Activated T-helper 2 cell treated with anti-CD3 and anti-CD28 coated beads, Interferon-gamma antibody, Interleukin-2, Interleukin-4, amounts not matched to agents 10 μg/mL and 5 μg/mL and 100 μg/mL, durations not matched to agents 14 hours and 24 hours and 36 hours (primary cell): ENCODE measurements around the gene NCAPD2. TPM values are rescaled to one million over a fixed set of nuclear protein-coding genes. Genes with fewer than 3 reads are reported as not detected.

Experiments
- DNase-seq: peaks from one replicate; pipeline ENCODE4 v3.0.0; 2021; ENCODE audit warnings: low spot score
- H3K27ac Mint-ChIP-seq: one replicate; pipeline ENCODE4 v1.8.0; 2021; ENCODE audit warnings: mixed read lengths
- H3K27me3 Mint-ChIP-seq: one replicate; pipeline ENCODE4 v1.8.0; 2021; ENCODE audit warnings: low read depth, mixed read lengths
- H3K36me3 Mint-ChIP-seq: one replicate; pipeline ENCODE4 v1.8.0; 2021; ENCODE audit warnings: low read depth, mixed read lengths
- H3K4me1 Mint-ChIP-seq: one replicate; pipeline ENCODE4 v1.8.0; 2021; ENCODE audit warnings: low read depth, mixed read lengths
- H3K4me3 Mint-ChIP-seq: one replicate; pipeline ENCODE4 v1.8.0; 2021; ENCODE audit warnings: low read depth, mild to moderate bottlenecking, moderate library complexity, mixed read lengths
- H3K9me3 Mint-ChIP-seq: one replicate; pipeline ENCODE4 v1.8.0; 2021; ENCODE audit warnings: mixed read lengths
- intact Hi-C: fragments of 100-400 bp; cut with micrococcal nuclease; formaldehyde crosslinking; loops from one replicate; pipeline ENCODE4 v1.15.1; 2023
- total RNA-seq: library from RNA; stranded (reverse); gene quantifications from 2 replicates; pipeline ENCODE4 v1.2.3, GENCODE V29; 2022

Gene NCAPD2
- total RNA-seq, 1 donor from 2014 or later = 114 TPM

DNA sequence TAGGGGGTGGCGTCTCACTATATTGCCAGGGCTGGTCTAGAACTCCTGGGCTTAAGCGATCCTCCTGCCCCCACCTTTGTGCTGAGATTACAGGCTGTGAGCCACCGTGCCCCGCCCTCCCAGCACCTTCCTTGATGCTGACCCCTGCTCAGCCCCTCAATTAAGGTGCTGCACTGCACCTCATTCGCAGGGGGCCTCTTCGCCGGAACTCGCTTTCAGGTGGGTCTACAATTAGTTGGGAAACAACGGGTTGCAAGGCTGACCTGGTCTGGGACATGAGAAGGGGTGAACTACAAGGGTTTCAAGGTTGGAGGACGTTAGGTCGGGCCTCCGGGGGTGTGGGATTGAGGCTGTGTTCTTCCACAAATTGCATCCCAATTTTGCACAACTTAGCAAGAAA, 75.4 kb downstream of the NCAPD2 start:
- H3K27me3 Mint-ChIP-seq = no peaks in the 10 kb centered on the region
- intact Hi-C loops = loop anchor here (5.0 kb wide), 2 partner anchors 118 to 283 kb away; partner anchors contain the start of genes CDCA3, USP5 and ZNF384

DNA sequence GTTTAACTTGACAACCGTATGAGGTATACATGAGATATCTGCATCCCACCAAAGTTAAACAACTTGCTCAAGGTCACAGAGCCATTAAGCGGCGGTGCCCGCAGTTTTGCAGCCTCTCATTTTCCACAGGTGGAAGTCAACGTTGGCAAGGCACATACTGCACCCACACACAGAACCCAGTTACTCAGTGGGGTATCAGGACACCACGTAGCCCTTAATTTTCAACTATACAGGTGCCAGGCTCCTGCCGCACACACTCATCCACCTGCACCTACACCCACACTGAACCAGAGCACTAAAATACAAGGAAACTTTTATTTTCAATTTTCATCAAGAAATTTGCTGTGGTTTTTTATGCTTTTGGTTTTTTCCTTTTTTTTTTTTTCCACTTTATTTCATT, 75.9 kb downstream of the NCAPD2 start:
- H3K9me3 Mint-ChIP-seq = no peaks in the 10 kb centered on the region
- peak overlapping the region; percentile 56 for H3K27ac Mint-ChIP-seq
- peak overlapping the region; percentile 67 for H3K4me3 Mint-ChIP-seq
- peaks cover 81% of the 10 kb centered on the region for H3K36me3 Mint-ChIP-seq
- peaks cover 24% of the 10 kb centered on the region for H3K4me1 Mint-ChIP-seq
- intact Hi-C loops = loop anchor here (5.0 kb wide), 2 partner anchors 118 to 283 kb away; partner anchors contain the start of genes CDCA3, USP5 and ZNF384
- DNase-seq = no peak
- H3K27me3 Mint-ChIP-seq = no peaks in the 10 kb centered on the region

More for the DNA sequence above, 75.4 kb downstream of the NCAPD2 start:
- no peak for DNase-seq
- peaks cover 81% of the 10 kb centered on the region for H3K36me3 Mint-ChIP-seq
- peaks cover 23% of the 10 kb centered on the region for H3K4me1 Mint-ChIP-seq
- peak overlapping the region; percentile 56 for H3K27ac Mint-ChIP-seq
- H3K9me3 Mint-ChIP-seq = no peaks in the 10 kb centered on the region
- H3K4me3 Mint-ChIP-seq = peak overlapping the region; percentile 67

DNA sequence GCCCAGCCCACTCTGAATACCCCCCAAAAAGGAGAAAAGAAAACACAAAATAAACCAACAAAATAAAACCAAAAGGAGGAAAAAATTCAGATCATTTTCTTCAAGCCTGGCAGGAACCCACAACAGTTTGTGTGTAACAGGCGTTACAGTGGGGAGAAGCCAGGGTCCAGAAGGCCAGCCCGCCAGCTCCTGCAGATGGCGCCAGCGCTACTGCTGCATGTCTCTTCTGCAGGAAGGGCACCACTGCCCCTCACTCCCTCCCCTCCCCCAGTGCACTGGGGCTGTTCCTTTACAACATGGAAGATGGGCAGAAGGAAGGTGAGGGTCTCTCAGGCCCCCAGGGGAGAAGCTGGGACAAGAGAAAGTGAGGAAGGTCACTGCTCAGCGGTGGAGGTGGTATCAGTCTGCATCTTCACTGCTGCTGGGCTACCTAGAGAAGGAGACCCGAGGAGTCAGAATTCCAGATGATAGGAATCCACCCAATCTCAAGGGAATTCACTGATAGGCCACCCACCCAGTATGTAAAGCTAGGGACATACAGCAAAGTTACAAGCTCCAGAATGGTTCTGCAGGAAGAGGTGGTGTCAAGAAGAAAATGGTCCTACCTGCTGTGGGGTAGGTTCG, 76.5 kb downstream of the NCAPD2 start:
- intact Hi-C loops = no loop called here
- peak; percentile 28 for DNase-seq
- Mint-ChIP-seq H3K36me3 (peaks cover 82% of the 10 kb centered on the region), H3K4me1 (peaks cover 24% of the 10 kb centered on the region), H3K4me3 (no peak overlapping the region), H3K27me3 (no peaks in the 10 kb centered on the region), H3K27ac (peak overlapping the region; percentile 37), H3K9me3 (no peaks in the 10 kb centered on the region)

DNA sequence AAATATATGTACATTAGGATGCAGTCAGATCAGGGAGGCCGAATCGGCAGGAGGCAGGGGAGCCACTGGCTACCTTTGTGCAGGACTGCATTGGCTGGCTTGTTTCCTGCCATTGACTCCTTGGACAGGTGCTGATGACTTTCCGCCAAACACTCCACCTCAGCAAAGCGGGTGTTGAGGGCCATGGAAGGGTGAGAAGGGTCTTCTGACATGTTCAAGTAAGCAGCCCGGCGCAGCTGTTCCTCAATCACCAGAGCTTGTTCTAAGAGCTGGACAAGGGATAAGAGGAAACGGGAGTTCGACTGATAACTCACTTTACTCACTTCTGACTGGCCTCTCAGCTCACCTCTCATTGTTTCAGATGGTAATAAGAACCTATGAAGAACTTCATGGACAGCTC, 79.1 kb downstream of the NCAPD2 start:
- no peak overlapping the region for H3K27ac Mint-ChIP-seq
- H3K4me3 Mint-ChIP-seq = no peak overlapping the region
- peaks cover 79% of the 10 kb centered on the region for H3K36me3 Mint-ChIP-seq
- no peak for DNase-seq
- no peaks in the 10 kb centered on the region for H3K9me3 Mint-ChIP-seq
- intact Hi-C loops = no loop called here
- H3K27me3 Mint-ChIP-seq = no peaks in the 10 kb centered on the region
- H3K4me1 Mint-ChIP-seq = peaks cover 22% of the 10 kb centered on the region

DNA sequence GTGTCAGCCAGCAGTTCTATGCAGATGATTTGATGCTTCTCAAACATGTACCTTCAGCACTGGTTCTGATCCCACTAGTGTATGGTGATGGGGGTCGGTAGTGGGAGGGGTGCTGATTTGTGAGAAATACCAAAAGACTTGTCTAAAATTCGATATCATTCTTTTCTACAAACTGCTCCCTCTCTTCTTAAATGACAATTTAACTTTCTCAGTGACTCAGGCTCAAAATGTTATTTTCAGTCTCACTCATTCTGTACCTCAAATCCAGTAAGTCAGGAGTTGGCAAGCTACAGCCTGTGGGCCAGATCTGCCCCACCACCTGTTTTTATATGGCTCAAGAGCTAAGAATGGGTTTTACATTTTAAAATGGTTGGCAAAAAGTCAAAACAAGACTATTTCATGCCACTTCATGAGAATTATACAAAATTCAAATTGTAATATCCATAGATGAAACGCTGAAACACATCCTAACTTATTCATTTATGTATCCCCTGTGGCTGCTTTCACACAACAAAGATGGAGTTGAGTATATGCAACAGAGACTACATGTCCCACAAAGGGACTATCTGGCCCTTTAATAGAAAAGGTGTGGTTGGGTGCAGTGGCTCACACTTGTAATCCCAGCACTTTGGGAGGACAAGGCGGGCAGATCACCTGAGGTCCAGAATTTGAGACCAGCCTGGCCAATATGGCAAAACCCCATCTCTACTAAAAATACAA, 80.8 kb downstream of the NCAPD2 start:
- H3K36me3 Mint-ChIP-seq = peaks cover 82% of the 10 kb centered on the region
- H3K4me3 Mint-ChIP-seq = no peak overlapping the region
- intact Hi-C loops = loop anchor here (2.0 kb wide), 1 partner anchor 32 kb away; the partner anchor contains the start of gene CHD4
- no peak for DNase-seq
- H3K27me3 Mint-ChIP-seq = no peaks in the 10 kb centered on the region
- peaks cover 22% of the 10 kb centered on the region for H3K4me1 Mint-ChIP-seq
- H3K9me3 Mint-ChIP-seq = no peaks in the 10 kb centered on the region
- peak overlapping the region; percentile 52 for H3K27ac Mint-ChIP-seq

DNA sequence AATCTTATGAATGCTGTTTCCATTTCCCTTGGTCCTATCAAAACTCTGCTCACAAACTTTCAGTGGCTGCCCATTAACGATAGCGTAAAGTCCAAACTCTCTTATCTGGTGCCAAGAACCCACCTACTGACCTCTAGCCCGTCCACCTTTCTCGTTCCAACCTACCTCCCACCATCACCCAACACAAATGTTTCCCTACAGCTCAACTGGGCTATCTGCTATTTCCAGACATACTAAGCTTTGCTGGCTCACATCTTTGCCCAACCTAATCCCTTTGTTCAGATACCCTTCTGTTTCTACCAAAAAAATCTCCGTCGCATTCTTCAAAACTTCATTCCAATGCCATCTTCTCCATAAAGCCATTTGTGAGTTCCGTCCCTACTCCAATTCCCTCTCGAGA, 81.7 kb downstream of the NCAPD2 start:
- Mint-ChIP-seq H3K36me3 (peaks cover 79% of the 10 kb centered on the region), H3K27ac (peak overlapping the region; percentile 2), H3K27me3 (no peaks in the 10 kb centered on the region), H3K4me3 (no peak overlapping the region), H3K9me3 (no peaks in the 10 kb centered on the region), H3K4me1 (peaks cover 15% of the 10 kb centered on the region)
- intact Hi-C loops = loop anchor here (2.0 kb wide), 1 partner anchor 31 kb away; the partner anchor contains the start of gene CHD4
- no peak for DNase-seq

Other genes starting within 250 kb of the NCAPD2 start
- not detected in 2 replicates for gene PLEKHG6, start 183.4 kb upstream of the NCAPD2 start, total RNA-seq
- 37.6 TPM in 2 replicates for gene TNFRSF1A, start 152.0 kb upstream of the NCAPD2 start, total RNA-seq
- gene SCNN1A, start 118.5 kb upstream of the NCAPD2 start, total RNA-seq = not detected in 2 replicates
- gene LTBR, start 109.9 kb upstream of the NCAPD2 start, total RNA-seq = 0.32 and 0.50 TPM in 2 replicates
- gene CD27, start 49.1 kb upstream of the NCAPD2 start, total RNA-seq = 23.3 and 25.9 TPM in 2 replicates
- 30.9 and 37.4 TPM in 2 replicates for gene TAPBPL, start 42.1 kb upstream of the NCAPD2 start, total RNA-seq
- 38.7 and 40.7 TPM in 2 replicates for gene VAMP1, start 23.4 kb upstream of the NCAPD2 start, total RNA-seq
- gene MRPL51, start 840 bp upstream of the NCAPD2 start, total RNA-seq = 262 and 283 TPM in 2 replicates
- gene GAPDH, start 40.4 kb downstream of the NCAPD2 start, total RNA-seq = 4,713 and 4,805 TPM in 2 replicates
- gene IFFO1, start 61.9 kb downstream of the NCAPD2 start, total RNA-seq = 15.5 and 16.6 TPM in 2 replicates
- 146 and 157 TPM in 2 replicates for gene NOP2, start 74.2 kb downstream of the NCAPD2 start, total RNA-seq
- gene CHD4, start 113.3 kb downstream of the NCAPD2 start, total RNA-seq = 343 and 351 TPM in 2 replicates
- 3.6 and 4.1 TPM in 2 replicates for gene LPAR5, start 141.9 kb downstream of the NCAPD2 start, total RNA-seq
- 1.2 and 1.5 TPM in 2 replicates for gene ACRBP, start 153.3 kb downstream of the NCAPD2 start, total RNA-seq
- gene ING4, start 169.0 kb downstream of the NCAPD2 start, total RNA-seq = 18.5 and 19.1 TPM in 2 replicates
- gene ZNF384, start 195.3 kb downstream of the NCAPD2 start, total RNA-seq = 73.7 and 75.4 TPM in 2 replicates
- 0.18 TPM in 1 of 2 replicates, not detected in the other for gene PIANP, start 206.7 kb downstream of the NCAPD2 start, total RNA-seq
- 33.0 and 35.6 TPM in 2 replicates for gene COPS7A, start 229.9 kb downstream of the NCAPD2 start, total RNA-seq